ENCODE results near the gene ZNF532.
"Not testable (repeated sequence)": the region's sequence is repeated elsewhere in the genome, so short reads cannot be mapped to it uniquely, and the experiment has no call there.

Gene ZNF532

DNA sequence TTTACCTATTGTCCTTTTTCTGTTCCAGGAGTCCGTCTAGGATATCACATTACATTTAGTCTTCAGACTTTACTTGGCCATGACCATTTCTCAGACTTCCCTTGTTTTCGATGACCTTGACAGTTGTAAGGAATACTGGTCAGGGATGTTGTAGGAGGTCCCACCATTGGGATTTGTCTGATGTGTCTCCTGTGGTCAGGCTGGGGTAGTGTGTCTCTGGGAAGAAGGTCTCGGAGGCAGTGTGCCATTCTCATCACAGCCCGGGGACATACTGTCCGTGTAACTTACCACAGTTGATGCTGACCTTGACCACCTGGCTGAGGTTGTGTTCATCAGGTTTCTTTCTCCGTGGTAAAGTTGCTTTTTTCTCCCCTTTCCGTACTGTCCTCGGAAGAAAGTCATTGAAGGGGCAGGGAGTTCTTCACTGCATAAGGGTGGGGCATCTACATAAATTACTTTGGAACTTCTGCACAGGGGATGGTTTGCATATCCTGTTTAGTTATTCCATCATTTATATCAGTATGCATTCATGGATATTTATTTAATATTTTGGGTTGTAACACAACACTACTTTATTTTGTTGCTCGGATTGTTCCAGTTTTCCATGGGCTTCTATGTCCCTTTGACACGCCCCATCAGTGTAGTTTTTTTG is 41.2 kb downstream of the ZNF532 start:
- DNase-seq = no peak

DNA sequence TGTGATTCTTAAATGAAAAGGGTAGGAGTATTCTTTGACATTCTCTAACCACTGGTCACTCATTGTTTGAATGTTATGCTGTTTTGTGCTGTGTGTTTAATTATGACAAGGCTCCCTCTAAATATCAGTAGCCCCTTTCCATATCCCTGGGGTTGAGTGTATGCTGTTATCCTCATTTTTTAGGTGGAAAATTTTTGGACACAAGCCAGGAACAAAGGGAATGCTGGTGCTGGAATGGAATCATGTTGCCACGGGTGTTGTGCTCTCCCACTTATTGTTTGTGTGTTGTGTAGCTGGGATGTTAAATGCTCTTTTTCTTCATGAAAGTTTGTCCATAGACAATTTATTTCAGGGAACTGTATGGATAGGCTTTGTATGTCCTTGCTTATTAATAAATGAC is 43.3 kb downstream of the ZNF532 start:
- DNase-seq = no peak

DNA sequence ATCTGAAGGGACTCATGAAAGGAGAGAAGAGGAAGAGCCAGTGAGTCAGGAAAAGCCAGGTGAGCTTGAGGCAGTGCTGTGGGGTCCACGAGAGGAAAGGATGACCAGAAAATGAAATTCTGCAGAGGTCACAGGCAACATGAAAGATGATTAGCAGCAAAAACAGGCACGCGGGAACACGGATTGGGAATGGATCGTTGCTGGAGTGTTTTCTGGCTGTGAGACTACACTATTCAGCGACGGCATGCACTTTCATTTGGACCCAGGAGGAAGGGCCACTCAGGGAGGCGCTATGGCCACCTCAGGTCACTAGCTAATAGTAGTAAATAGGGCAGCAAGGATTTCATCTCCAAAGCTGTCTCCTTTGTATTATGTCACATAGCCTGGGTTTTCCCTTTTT is 44.8 kb downstream of the ZNF532 start:
- no peak for DNase-seq

DNA sequence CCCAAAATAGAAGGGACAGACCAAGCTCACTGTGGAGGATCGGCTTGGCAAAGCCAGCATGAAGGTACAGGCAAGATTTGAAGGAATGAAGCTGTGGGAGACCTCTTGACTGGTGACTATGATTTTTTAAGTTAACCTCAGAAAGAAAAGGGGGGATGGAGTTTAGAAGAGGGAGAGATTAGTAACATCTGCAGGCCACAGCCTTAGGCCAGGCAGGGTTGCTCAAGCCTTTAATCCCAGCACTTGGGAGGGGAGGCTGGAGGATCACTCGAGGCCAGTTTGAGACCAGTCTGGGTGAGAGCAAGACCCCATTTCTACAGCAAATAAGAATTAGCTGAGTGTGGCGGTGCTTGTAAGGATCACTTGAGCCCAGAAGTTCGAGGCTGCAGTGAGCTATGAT is 46.6 kb downstream of the ZNF532 start:
- DNase-seq = no peak

DNA sequence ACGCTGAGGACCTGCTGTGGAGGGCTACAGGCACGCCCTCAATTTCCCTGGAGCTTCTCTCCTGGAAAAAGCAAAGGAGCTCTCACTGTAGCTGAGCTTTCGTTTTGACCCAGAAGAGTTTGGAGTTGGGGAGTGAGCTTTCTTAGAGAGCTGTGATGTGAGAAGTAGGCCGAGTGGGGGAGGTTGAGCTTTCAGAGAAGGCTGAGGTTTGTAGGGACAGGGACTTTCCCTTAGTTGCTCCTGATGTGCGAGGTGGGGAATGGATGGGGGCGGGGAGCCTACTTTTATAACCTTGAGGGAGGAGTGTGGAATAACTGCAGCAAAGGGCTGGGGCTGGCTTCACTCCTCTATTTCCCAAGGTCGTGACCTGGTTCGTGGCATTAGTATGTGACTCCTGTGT is 47.1 kb downstream of the ZNF532 start:
- no peak for DNase-seq

DNA sequence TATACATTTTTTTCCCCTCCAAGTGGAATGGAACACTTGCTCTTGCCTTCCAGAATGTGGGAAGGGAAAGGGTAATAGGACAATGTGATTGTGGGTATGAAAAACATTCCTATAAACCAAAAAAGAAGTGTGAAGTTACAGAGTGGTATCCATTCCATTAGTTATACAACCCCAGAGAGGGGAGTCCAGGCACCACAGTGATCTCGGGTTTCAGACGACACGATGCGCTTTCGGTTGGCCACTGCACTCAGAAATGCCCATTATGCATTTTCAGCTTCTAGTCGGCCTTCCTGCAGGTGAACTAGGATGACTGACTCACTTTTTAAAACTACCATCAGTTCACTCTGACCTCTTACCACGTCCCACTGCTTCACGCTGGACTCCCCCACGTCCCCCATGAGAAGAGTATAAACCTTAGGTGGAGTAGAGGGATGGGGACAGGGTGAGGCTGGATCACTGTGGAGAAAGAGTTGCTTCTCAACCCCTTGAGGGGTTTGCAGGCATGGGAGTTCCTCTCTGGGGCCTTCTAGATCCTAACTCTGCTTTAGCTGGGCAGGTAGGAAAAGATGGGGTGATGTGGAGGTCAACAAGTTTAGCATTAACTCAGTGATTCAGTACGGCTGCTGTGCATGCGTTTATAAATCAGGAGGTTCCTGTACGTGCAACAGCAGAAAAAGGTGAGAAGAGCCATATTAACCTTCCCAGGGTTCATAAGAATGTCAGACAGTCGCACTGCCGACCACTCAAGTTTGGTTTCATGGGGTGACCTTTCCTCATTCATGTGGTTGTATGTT is 50.5 kb downstream of the ZNF532 start:
- peak; percentile 26 for DNase-seq

DNA sequence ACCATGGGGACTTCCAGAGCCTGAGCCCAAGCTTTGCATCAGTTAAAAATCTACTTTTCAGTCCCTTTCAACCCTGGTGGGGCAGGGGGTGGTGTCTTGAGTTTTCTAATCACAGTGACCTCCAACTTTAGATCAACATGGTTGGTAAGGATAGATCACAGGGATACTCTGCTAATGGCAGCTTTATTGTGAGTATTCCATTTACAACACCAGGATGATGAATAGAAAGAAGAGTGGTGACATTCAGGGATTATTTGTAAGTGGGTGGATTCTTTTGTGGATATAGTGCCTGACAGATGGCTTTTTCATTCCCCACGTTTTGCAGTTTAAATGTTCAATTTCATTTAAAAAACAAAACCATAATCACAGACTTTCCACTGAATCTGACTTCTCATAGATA is 51.3 kb downstream of the ZNF532 start:
- no peak for DNase-seq

DNA sequence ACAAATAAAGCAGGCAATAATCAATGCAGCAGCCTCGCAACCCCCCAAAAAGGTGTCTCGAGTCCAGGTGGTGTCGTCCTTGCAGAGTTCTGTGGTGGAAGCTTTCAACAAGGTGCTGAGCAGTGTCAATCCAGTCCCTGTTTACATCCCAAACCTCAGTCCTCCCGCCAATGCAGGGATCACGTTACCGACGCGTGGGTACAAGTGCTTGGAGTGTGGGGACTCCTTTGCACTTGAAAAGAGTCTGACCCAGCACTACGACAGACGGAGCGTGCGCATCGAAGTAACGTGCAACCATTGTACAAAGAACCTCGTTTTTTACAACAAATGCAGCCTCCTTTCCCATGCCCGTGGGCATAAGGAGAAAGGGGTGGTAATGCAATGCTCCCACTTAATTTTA is 55.3 kb downstream of the ZNF532 start:
- DNase-seq = not testable (repeated sequence)

DNA sequence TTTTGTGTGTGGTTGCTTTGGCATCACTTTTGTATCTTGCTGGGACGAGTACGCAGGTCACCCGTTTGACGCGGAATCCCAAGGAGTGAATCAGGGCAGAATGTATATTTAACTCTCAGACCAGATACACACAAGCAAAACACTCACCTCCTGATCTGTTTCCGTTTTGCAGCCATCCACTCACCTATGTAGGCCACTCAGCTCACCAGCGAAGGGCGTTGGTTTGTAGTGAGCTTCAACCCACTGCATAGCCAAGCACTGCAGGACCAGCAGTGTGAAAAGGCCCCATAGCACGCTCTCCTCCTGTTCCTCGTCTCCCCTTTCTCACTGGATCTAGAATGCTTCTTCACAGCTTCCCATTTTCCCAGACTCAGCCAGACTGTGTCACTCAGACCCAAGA is 58.3 kb downstream of the ZNF532 start:
- no peak for DNase-seq

DNA sequence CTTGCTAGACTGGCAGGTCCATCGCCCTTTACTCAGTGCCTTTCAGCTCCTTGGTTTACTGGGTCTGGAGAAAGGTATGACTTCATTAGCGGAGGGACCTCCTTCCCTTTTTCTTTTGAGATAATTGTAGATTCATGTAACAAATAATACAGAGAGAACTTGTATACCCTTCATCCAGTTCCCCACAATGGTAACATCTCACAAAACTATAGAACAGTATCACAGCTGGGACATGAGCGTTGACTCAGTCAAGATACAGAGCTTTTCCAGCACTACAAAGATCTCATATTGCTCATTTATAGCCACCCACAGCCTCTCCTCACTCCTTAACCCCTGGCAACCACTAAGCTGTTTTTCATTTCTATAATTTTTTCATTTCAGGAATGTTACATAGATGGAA is 59.8 kb downstream of the ZNF532 start:
- no peak for DNase-seq

DNA sequence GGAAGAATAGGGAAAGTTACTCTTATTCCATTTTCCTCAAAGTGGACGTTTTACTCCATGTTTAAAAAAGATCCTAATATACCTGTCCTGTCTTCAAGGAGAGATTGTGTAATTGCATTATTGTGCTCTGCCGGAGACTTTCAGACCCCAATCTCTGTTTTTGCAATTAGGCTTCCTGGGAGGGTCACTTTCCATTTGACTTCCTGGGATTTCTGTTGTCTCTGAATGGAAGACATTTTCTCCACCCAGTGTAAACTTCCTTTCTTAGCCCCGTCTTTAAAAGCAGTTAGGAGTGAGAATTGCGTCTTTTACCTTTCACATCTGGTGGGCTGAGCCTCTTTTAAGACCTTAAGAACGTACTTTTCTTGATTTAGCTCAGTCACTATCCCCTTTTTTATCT is 63.0 kb downstream of the ZNF532 start:
- DNase-seq = no peak

DNA sequence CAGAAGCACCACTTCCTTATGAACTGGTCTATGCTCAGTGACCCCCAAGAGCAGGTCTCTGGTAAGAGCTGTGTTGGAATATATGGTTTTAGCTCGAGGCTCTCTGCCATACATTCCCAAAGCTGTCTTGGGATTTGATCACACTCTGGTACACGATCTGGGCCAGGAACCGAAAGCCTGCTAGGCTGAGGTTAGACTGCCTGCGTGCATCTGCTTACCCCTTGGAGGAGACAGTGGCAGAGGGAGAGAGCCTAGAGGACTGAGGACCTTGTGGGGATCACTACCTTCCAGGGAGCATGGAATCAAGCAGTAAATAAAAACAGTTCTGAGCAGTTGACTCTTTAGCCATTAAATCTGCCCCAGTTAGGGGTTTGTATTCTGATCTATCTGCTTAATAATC is 63.7 kb downstream of the ZNF532 start:
- no peak for DNase-seq

DNA sequence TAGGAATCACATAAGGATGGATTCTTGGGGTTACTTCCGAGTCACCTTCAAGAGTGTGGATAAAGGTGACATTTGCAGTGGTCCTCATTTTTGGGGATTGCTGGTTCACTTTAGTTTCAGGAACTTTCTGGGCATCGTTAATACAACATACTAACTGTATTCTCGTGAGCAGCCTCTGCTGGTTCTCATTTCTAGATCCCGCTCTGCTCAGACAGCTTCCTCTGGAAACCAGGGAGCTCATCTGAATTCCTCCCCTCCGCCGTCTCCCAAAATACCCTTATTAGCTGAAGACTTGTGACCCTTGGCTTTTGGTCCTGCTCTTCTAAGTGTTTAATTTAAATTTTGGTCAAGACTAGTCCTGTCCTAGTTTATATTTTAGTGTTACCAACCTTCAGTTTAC is 64.5 kb downstream of the ZNF532 start:
- DNase-seq = no peak

DNA sequence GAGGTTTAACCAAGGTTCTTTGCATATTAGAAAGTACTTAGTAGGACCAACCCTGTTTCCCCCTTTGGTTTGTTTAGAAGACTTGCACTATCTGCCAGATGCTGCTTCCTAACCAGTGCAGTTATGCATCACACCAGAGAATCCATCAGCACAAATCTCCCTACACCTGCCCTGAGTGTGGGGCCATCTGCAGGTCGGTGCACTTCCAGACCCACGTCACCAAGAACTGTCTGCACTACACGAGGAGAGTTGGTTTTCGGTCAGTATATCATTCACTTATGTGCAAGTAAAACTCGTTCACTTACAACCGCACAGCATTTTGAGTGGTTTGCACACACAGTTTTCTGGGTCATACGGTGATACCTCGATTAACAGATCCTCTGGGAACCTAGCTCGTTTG is 69.7 kb downstream of the ZNF532 start:
- peak; percentile 7 for DNase-seq

DNA sequence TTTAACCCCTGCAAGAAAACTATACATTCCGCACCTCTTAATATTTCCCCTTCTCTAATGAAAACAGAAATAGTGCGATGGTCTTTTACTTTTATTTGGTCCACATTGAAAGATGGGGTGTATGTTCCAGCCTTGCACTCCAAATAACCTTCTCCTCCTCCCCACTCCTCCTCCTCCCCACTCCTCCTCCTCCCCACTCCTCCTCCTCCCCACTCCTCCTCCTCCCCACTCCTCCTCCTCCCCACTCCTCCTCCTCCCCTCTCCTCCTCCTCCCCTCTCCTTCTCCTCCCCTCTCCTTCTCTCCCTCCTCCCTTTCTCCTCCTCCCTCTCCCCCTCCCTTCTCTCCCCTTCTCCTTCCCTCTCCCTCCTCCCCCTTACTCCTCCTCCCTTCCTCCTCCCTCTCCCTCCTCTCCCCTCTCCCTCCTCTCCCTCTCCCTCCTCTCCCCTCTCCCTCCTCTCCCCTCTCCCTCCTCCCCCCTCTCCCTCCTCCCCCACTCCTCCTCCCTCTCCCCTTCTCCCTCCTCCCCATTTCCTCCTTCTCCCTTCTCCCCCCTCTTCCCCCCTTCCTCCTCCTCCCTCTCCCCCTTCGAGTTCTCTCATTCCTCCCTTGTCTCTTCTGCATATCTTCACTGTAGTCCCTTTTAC is 70.4 kb downstream of the ZNF532 start:
- no peak for DNase-seq

DNA sequence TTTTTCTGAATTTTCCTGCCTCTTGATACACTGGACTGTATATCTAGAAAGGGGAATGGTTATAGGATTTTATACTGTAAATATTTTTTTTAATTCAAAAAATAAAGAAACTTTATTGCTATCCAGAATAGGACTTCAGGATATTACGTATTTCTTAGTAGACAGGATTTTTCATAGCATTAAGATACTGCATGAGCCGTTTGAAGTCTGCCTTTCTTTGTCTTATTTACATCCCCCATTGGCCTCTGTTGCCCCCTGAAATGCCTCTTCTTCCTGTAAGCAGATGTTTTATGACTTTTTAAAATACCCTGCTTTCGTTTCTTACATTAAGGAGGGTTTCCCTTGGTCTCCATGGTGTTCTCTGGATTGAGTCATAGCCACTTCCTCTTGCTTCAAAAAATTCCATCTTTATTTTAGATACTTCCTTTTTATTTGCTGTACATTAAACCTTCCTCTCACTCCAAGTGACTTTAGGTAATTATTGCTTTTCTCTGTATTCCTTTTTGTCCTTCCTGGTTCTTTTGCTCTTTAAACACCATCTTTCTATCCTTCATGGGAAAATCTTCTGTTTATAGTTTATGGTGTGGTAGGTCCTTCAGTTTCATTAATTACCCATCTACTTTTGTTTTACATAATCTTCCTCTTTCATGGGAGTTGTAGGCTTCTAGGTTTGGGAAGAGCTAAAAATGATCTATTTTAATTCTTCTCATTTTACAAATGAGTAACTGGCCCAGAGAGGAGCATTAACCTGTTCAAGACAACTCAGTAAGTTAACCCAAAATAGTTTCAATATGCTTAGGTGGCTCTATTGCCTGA is 72.6 kb downstream of the ZNF532 start:
- DNase-seq = no peak

DNA sequence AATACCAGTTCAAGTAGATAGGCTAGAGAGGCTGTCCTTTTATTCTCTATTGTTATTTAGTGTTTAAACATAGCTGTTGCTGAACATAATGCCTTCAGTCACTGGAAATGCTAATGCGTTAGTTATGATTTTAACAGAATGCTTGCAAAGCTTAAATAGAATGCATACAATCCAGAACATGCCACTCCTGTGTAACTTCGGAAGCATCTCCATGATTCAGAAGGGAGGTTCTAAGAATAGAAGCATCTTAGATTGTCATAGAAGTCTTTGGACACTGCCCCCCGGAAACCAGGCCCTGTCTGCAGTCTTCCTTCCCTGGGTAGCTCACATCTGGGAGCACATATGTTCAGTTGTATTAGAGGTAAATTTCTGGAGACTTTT is 73.2 kb downstream of the ZNF532 start:
- DNase-seq = no peak

DNA sequence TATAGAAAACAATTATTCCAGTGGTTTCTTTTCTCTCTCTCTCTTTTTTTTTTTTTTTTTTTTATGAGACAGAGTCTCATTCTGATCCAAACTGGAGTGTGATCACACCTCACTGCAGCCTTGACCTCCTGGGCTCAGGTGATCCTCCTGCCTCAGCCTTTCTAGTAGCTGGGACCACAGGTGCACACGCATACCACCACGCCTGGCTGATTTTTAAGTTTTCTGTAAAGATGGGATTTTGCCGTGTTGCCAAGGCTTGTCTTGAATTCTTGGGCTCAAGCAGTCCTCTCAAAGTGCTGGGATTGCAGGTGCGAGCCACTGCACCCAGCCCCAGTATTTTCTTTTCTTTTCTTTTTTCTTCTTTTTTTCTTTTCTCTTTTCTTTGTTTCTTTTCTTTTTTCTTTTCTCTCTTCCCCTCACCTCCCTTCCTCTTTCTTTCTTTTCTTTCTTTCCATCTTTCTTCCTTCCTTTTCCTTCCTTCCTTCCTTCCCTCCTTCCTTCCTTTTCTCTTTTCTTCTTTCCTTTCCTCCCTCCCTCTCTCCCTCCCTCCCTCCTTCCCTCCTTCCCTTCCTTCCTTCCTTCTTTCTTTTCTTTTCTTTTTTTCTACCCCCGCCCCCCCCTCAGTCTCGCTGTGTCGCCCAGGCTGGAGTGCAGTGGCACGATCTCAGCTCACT is 76.9 kb downstream of the ZNF532 start:
- DNase-seq = no peak

DNA sequence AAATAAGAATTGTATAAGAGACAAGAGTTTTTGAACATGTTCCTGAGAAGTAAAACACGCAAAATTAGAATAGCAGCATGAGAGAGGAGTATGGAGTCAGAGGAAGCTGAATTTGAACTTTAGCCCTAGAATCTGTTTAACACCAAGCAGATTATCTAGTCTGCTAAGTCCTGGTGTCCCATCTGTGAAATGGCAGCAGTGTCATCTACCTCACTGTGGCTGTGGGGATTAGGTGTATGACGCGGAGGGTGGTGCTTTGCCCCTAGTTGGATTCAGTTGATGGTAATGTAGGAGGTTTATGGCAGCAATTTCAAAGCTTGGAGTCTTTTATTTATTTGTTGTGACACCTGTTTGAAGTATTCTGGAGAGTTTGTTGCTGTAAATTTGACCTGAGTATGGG is 79.2 kb downstream of the ZNF532 start:
- DNase-seq = no peak

DNA sequence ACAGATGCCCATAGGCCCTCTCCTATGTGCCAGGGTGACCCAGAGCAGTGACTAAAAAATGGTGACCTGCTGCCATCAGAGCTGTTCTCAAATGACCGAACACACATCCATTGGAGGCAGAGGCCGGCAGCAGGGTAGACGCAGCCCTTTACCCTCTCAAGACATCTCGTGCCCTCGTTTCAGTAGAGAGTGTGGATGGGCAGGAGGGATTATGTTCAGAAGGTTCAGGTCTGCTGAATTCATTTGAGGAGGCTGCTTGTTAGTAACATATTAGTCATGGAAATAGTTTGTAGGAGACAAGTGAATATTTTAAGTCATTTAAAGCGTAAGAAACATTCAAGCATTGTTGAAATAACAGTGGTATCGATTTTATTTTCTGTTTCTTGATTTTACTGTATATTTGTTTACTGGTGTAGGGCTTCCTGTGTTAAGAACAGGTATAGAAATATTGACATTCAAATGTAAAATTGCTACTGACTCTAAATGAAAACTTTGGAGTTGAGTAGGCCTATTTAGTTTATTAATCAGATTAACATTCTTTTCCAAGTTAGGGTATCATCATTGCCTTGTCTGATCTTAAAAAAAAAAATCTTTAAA is 82.6 kb downstream of the ZNF532 start:
- DNase-seq = no peak

DNA sequence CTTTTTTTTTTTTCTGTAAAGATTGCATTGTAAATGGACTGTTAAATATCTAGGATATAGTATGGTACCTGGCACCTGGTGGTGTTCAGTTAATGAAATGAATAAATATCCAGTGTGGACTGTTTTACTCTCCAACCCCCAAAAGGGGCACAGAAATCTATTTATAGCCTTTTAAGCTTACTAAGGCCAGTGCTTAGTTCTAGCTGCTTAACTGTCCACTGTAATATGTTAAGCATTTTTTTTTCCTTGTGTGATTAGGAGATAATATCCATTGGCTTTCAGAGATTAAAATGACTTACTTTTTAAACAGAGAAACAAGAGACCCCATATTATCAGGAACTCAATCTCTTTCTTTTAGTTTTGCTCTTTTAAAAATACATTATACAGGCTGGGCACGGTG is 84.4 kb downstream of the ZNF532 start:
- DNase-seq = no peak

DNA sequence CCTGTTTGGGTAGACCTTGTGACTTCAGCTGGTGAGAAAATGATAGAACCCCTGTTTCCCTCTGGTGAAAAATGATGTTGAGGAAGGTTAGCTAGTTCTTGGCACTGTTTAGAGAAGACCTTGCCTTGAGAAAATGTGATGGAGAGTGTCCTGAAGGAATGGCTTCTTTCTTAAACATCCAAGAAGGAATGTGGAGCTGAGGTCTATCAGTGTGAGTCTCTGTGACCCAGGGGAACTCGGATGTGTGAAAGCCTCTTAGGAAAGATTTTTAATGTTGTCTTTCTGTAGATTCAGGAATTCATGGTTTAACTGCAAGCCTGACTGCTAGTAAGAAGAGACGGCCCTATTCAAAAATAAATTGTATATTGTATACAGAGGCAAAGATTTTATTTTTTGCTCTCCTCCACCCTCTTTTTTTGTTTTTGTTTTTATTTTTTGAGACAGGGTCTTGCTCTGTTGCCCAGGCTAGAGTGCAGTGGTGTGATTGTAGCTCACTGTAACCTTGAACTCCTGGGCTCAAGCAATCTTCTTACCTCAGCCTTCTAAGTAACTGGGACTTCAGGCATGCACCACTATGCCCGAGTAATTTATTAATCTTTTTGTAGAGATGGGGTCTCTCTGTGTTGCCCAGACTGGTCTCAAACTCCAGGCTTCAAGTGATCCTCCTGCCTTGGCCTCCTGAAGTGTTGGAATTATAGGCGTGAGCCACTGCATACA is 87.5 kb downstream of the ZNF532 start:
- no peak for DNase-seq
